ENCODE results near the gene CDS1.
"Not testable (repeated sequence)": the region's sequence is repeated elsewhere in the genome, so short reads cannot be mapped to it uniquely, and the experiment has no call there.

CDS1 gene

GRCh38 chr4:84611531-84611930 lies 28.6 kb downstream of the CDS1 start:
- DNase-seq (ENCODE audit: low read depth): no peak

GRCh38 chr4:84614891-84615290 lies 32.0 kb downstream of the CDS1 start:
- no peak for DNase-seq (ENCODE audit: low read depth)

DNA sequence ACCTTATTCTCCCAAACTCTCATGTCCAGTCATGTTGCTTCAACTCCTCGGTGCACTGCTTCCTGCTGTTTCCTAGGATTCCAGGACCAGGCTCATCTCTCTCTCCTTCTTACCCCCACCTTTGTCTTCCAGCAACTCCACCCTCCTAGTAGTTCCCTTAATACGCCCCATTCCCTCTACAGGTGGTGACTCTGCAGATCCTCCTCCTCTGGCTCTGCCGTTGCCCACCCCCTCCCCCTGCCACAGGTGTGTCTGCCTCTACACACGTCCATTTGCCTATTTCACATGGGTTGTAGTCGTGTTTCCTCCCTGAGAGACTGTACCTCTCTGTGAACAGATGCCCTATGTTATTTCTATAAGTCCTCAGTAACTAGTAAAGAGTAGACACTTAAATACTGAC lies 32.4 kb downstream of the CDS1 start:
- no peak for DNase-seq (ENCODE audit: low read depth)

DNA sequence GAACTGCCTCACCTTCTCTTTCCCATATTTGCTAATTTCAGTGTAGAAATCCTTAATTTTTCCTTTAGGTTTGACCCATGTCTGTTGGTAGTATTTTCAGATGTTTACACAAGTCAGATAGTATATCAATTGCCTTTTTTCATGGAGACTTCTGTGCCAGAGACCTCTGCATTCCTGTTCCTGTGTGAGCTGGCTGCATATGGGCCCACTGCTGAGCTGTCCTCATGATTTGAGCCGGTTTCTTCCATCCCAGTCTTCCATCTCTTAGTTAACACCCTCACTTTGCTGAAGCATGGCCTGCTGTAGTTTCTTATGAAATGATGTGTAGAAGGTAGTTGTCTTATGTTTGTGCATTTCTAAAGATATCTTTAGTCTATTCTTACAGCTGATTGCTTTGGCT lies 40.0 kb downstream of the CDS1 start:
- no peak for DNase-seq (ENCODE audit: low read depth)

- DNase-seq (ENCODE audit: low read depth): no peak
These were observed 40.7 kb downstream of the CDS1 start for GRCh38 chr4:84623661-84624060.

- DNase-seq (ENCODE audit: low read depth): no peak
These were observed 43.7 kb downstream of the CDS1 start for GRCh38 chr4:84626673-84627072.

GRCh38 chr4:84631573-84631972 lies 48.6 kb downstream of the CDS1 start:
- no peak for DNase-seq (ENCODE audit: low read depth)

GRCh38 chr4:84632092-84632491 lies 49.2 kb downstream of the CDS1 start:
- DNase-seq (ENCODE audit: low read depth): no peak

GRCh38 chr4:84634961-84635360 lies 52.0 kb downstream of the CDS1 start:
- DNase-seq (ENCODE audit: low read depth): no peak

DNA sequence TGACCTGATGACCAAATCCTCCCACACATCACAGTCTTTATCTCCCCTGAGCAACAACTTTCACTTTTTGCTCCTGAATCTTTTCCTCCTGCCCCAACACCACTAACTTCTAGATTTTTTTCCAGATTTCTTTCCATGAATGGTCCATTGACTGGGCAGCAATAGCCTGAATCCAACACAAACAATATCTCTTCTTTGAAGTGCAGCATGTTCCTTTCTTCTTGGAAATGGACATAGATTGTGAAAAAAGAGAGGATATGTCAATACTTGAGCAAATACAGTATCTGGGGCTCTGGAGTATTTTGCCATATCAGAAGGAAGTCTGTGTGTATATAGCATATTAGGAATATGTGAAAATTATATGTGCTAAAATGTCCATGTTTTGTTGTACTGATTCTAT lies 55.2 kb downstream of the CDS1 start:
- no peak for DNase-seq (ENCODE audit: low read depth)

DNA sequence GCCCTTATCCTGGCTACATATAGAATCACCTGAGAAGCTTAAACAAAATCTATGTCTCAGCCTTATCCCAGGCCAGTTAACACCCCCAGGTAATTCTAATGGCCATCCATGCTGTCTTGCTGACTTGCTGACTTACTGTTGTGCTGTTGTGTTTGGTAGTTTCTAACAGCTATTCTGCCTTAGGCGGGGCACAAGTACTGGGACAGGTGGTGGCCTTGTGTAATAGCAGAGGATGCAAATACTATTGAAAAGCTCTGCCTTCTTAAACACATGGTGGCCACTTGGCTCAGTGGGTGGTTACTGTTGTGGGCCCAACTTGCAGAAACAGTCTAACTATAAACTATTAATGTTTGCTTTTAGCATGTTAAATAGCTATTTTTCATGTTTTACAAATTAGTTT lies 56.2 kb downstream of the CDS1 start:
- no peak for DNase-seq (ENCODE audit: low read depth)

- no peak for DNase-seq (ENCODE audit: low read depth)
These were observed 61.2 kb downstream of the CDS1 start for GRCh38 chr4:84644087-84644486.

DNA sequence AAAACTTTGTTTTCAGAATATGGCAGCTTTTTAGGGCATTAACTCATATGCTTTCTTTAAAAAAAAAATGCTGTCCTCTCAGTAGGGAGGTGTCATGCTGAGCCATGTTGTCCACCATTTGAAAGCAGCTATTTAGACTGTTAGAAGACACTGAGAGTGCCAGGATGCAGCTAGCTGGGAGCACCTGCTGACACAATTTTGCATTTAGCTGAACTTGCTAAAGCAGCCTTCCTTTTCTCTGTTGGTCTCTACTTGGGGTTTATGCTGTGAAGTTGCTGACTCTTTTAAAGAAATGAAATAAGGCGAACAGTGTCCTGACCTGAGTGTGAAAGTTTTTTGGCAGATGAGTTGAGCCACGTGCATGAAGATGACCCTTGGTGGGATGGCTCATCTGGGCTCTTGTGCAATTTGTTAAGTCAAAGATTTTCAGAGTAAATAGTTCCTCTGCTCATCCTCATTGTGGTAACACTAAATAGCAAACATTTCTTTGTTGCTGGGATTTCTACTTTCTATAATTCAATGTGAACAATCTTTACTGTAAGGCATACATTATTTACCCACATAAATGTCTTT lies 64.5 kb downstream of the CDS1 start:
- no peak for DNase-seq (ENCODE audit: low read depth)

DNA sequence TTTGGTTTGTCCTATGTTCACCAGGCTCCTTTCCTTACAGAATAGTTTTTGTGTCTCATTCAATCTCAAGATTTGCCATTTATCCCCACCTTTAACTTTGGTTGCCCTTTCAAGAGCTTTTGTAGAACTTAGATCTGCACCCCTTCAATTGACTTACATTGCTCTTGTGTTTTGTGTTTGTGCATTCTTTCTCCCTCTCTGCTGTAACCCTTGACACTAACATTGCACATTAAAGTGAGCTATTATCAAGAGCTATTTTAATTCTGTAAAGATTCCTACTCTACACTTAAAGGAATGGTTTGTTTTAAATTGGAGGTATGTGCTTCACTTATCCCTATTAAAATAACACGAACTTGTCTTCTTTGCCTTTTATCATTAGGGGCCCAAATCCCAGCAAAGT lies 65.3 kb downstream of the CDS1 start:
- DNase-seq (ENCODE audit: low read depth): no peak

DNA sequence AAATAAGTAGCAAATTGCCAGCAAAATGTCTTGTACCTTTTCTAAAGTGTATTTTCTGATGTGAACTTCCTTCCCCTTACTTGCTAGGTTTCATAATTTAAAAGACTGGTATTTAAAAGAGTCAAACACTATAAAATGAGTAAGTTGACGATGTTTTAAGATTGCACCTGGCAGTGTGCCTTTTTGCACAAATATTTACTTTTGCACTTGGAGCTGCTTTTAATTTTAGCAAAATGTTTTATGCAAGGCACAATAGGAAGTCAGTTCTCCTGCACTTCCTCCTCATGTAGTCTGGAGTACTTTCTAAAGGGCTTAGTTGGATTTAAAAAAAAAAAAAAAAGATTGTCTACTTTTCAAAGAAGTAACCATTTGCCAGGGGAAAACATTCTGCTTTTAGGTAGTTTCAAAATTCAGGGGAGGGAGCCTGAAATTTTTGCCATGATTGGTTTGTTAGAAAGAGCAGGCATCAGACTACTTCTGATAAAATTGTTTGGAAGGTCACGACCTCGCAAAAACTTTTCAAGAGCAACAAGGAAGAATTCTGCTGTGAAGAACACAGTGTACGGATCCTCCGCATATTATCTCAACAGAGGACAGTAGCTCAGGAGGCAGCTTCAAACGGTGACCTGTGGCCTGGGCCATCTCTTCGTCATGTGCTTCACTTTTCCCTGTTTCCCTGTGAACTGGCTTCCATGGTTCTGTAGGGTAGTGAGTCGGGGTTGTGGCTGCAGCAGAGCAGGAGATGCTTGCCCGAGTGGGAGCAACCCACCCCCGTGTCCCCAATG lies 66.1 kb downstream of the CDS1 start:
- no peak for DNase-seq (ENCODE audit: low read depth)

GRCh38 chr4:84651499-84651898 lies 68.6 kb downstream of the CDS1 start:
- no peak for DNase-seq (ENCODE audit: low read depth)

GRCh38 chr4:84652478-84652877 lies 69.6 kb downstream of the CDS1 start:
- DNase-seq (ENCODE audit: low read depth): no peak

DNA sequence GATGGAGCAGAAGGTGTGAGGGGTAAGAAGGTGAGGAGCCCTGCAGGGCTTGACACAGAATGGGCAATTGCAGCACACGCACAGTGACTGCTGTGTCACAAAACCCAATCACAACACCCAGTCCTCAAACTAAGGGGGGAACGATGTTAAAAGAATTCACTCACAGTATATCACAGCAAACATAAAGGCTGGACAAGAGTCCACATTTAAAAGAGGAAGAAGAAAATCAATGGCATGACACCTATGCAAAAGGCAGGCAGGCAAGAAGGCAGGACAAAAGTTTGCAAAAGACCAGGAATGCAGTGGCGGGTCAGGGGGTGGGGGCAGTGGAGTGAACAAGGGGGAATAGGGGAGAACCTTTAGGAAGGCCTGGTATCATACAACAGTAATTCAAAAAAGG lies 77.7 kb downstream of the CDS1 start:
- no peak for DNase-seq (ENCODE audit: low read depth)

DNA sequence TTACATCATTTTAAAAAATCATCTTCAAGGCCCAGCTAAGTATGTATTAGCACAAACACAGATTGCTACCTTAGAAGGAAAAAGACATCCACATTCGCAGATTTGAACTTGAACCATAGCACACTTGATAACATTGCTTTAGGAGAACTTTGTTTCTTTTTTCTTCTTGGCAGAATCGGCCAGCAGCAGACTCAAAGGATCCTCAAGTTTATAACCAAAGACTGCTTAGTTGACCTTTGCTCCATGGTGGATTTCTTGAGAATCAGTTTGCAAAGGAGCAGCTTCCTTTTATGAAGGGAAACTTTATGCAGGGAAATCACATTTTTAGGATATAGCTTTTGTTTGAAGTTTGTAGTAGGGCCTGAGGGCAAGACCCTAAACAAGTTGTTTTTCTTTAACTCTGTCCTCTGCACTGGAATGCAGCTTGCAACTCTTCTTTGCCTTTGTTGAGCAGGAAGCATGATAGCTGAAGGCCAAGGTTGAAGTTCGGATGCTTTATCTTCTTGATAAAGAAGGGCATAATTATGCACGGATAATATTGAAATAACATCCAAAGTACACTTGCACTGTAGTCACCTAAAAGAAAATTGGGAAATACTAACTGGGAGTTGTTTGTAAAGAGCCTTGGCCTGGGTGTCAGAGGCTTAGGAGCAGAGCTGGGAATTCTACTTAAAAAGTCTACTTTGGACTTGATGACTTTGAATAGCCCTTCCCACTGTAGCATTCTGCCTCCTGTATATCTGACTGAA lies 78.4 kb downstream of the CDS1 start:
- no peak for DNase-seq (ENCODE audit: low read depth)

DNA sequence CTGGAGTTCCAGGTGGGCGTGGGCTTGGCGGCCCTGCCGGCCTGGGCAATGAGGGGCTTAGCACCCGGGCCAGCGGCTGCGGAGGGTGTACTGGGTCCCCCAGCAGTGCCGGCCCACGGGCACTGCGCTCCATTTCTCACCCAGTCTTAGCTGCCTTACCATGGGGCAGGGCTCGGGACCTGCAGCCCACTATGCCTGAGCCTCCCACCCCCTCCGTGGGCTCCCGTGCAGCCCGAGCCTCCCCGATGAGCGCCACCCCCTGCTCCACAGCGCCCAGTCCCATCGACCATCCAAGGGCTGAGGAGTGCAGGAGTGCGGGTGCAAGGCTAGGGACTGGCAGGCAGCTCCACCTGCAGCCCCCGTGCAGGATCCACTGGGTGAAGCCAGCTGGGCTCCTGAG lies 81.8 kb downstream of the CDS1 start:
- DNase-seq (ENCODE audit: low read depth): not testable (repeated sequence)

DNA sequence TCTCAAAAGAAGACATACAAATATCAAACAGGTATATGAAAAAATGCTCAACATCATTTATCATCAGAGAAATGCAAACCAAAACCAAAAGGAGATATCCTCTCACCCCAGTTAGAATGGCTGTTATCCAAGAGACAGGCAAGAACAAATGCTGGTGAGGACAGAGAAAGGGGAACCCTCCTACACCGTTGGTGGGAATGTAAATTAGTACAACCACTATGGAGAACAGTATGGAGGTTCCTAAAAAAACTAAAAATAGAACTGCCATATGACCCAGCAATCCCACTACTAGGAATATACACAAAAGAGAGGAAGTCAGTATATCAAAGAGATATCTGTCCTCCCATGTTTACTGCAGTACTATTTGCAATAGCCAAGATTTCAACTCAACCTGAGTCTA lies 83.5 kb downstream of the CDS1 start:
- no peak for DNase-seq (ENCODE audit: low read depth)

DNA sequence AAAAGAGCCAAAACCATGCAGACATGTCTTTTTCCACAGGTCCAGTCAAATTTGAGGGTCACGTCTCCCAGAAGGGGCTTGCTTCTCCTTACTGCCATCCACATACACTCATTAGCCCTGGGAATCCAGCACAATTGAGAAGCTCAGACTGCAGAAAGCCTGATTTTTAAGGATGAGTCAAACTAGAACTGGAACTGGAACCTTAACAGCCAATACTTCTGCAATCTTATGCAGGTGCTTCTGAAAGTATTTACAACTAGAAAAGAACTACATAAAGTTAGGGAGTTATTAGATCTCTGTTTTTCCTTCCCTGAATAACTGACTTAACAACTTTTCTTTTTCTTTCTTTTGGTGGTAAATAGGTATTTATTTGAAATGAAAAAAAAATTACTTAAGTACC lies 86.3 kb downstream of the CDS1 start:
- no peak for DNase-seq (ENCODE audit: low read depth)

GRCh38 chr4:84672177-84672576 lies 89.2 kb downstream of the CDS1 start:
- no peak for DNase-seq (ENCODE audit: low read depth)

Data from T-helper 22 cell (primary cell).